ENCODE results near the gene JSRP1.

GRCh38 chr19:2236314-2237050, 19.7 kb downstream of the JSRP1 start, which contains the start of the genes PLEKHJ1 and SF3A2:
- TF ChIP-seq EZH2 (IDR thresholded peaks at IDR 0.05; ENCODE audit: borderline replicate concordance, insufficient read depth, low read length, poor library complexity, severe bottlenecking) = no peak
- TF ChIP-seq POLR2AphosphoS5 (IDR thresholded peaks at IDR 0.05) = peak; percentile 95
- TF ChIP-seq CTCF (IDR thresholded peaks at IDR 0.05; ENCODE audit: poor library complexity, severe bottlenecking) = peak; percentile 100
- peak; percentile 70 for TF ChIP-seq EP300 (conservative IDR thresholded peaks at IDR 0.05; ENCODE audit: poor library complexity, severe bottlenecking)
- TF ChIP-seq SMC3 (conservative IDR thresholded peaks at IDR 0.05; ENCODE audit: poor library complexity) = peak; percentile 94
- peak; percentile 7 for TF ChIP-seq TAF1 (IDR thresholded peaks at IDR 0.05; ENCODE audit: low read depth)
- TF ChIP-seq RAD21 (conservative IDR thresholded peaks at IDR 0.05) = peak; percentile 99

Measured in neural cell (in vitro differentiated cells).